Keratinocyte (primary cell): Measurements from ENCODE around the gene CHST8.

ENCODE experiments used
- CTCF ChIP-seq, 3 experiments: IDR thresholded peaks in 1 of 3; conservative IDR thresholded peaks in 1 of 3; optimal IDR thresholded peaks in 1 of 3; 2 replicates in 2 of 3; 3 replicates in 1 of 3; pipeline versions ENCODE3 to v1.5.1; 2011; ENCODE audit warnings: low read length in 3 of 3, mild to moderate bottlenecking in 3 of 3, moderate library complexity in 2 of 3, control low read depth in 1 of 3, inconsistent platforms in 1 of 3; ENCODE audit not compliant: insufficient read depth in 2 of 3; ENCODE audit errors: extremely low read depth in 1 of 3
- EZH2 ChIP-seq: IDR thresholded peaks from one replicate; pipeline ENCODE4 v1.6.1; 2012; ENCODE audit warnings: inconsistent platforms, mild to moderate bottlenecking, low read length, moderate library complexity

- TF ChIP-seq CTCF (optimal IDR thresholded peaks at IDR 0.05 in 1 of 3, IDR thresholded peaks at IDR 0.05 in 1 of 3, conservative IDR thresholded peaks at IDR 0.05 in 1 of 3; ENCODE audit: extremely low read depth in 1 of 3, insufficient read depth in 2 of 3, low read length in 3 of 3) (no peak), EZH2 (no peak)
Observed at GRCh38 chr19:33678796-33679585, 57.2 kb downstream of the CHST8 start.
